Measurements from ENCODE around the gene TRABD2B. TPM values are rescaled to one million over a fixed set of nuclear protein-coding genes. Genes with fewer than 3 reads are reported as not detected.

The TRABD2B gene
- total and polyA plus RNA-seq, 2 experiments from 2014 or later, result 1.6 to 2.0 TPM

- Histone ChIP-seq H3F3A (replicated peaks; ENCODE audit: low read depth) (no peaks in the 10 kb centered on the region), H3K27ac (ENCODE audit: low read depth) (no peak overlapping the region), H3K9me2 (ENCODE audit: insufficient read depth) (0 out of 2 replicates have a peak, but pooled peaks cover 4% of the 10 kb centered on the region), H3K4me3 (no peak overlapping the region), H2AFZ (no peak overlapping the region), H4K20me1 (replicated peaks; ENCODE audit: insufficient read depth) (no peaks in the 10 kb centered on the region), H3K4me2 (no peak overlapping the region), H3K4me1 (ENCODE audit: insufficient read depth) (peaks cover 19% of the 10 kb centered on the region), H3K36me3 (ENCODE audit: insufficient read depth) (no peaks in the 10 kb centered on the region), H3K27me3 (ENCODE audit: insufficient read depth) (no peaks in the 10 kb centered on the region), H3K79me2 (replicated peaks; ENCODE audit: insufficient read depth) (no peaks in the 10 kb centered on the region)
- Mint-ChIP-seq H3K27ac (no peak overlapping the region), H3K36me3 (ENCODE audit: low read depth) (no peaks in the 10 kb centered on the region), H3K9me3 (no peaks in the 10 kb centered on the region), H3K4me3 (no peak overlapping the region), H3K27me3 (ENCODE audit: insufficient read depth, low read depth, poor library complexity) (peaks cover 4% of the 10 kb centered on the region), H3K4me1 (peaks cover 37% of the 10 kb centered on the region)
- no peak for ATAC-seq
- TF ChIP-seq JUNB (IDR thresholded peaks at IDR 0.05; ENCODE audit: unreplicated experiment) (no peak), CREB1 (CRISPR knock-in tag; IDR thresholded peaks at IDR 0.05; ENCODE audit: low read depth) (no peak), STAT1 (IDR thresholded peaks at IDR 0.05; ENCODE audit: unreplicated experiment) (no peak), POLR2AphosphoS5 (IDR thresholded peaks at IDR 0.05; ENCODE audit: low read depth) (no peak), CTCF (conservative IDR thresholded peaks at IDR 0.05; ENCODE audit: low read depth in 2 of 2) (no peak), REST (IDR thresholded peaks at IDR 0.05; ENCODE audit: unreplicated experiment) (no peak), EZH2phosphoT487 (IDR thresholded peaks at IDR 0.05; ENCODE audit: unreplicated experiment) (no peak), ZNF114 (CRISPR knock-in tag; IDR thresholded peaks at IDR 0.05) (no peak), EZH2 (IDR thresholded peaks at IDR 0.05; ENCODE audit: low read depth, unreplicated experiment) (no peak), ZNF331 (CRISPR knock-in tag; IDR thresholded peaks at IDR 0.05; ENCODE audit: low read depth) (no peak), ETS1 (IDR thresholded peaks at IDR 0.05) (no peak), ZNF462 (CRISPR knock-in tag; IDR thresholded peaks at IDR 0.05) (no peak)
- no peak for DNase-seq (ENCODE audit: low spot score)
Observed at GRCh38 chr1:48030211-48030610, 33.0 kb upstream of the TRABD2B start.
